GM12874 (cell line): Measurements from ENCODE around the gene DNAJC15.

ENCODE experiments used
- CTCF ChIP-seq: IDR thresholded peaks from 2 replicates; pipeline ENCODE4 v1.5.1; 2011; ENCODE audit warnings: low read depth, mild to moderate bottlenecking, control low read depth, low read length, moderate library complexity; ENCODE audit not compliant: insufficient read depth

DNAJC15 gene

GRCh38 chr13:42985312-42986175 is 37.8 kb upstream of the DNAJC15 start:
- TF ChIP-seq CTCF = no peak

- TF ChIP-seq CTCF = no peak
Observed at GRCh38 chr13:42986176-42986574, 37.2 kb upstream of the DNAJC15 start.

- TF ChIP-seq CTCF = no peak
Observed at GRCh38 chr13:42990291-42991232, 32.8 kb upstream of the DNAJC15 start.

GRCh38 chr13:42991898-42992763 is 31.3 kb upstream of the DNAJC15 start, which contains the start of gene EPSTI1:
Gene EPSTI1, minus strand, starts transcription at chr13:42992241. Its CDS starts 76 bp downstream, at chr13:42992165.
- TF ChIP-seq CTCF = no peak

- no peak for TF ChIP-seq CTCF
Observed at GRCh38 chr13:42992764-42993122, 30.6 kb upstream of the DNAJC15 start.

GRCh38 chr13:42994878-42995277 is 28.5 kb upstream of the DNAJC15 start:
- no peak for TF ChIP-seq CTCF
